ENCODE results near the gene PLXNA3. TPM values are rescaled to one million over a fixed set of nuclear protein-coding genes. Genes with fewer than 3 reads are reported as not detected.
"Not testable (repeated sequence)": the region's sequence is repeated elsewhere in the genome, so short reads cannot be mapped to it uniquely, and the experiment has no call there.

PLXNA3 gene
- polyA plus RNA-seq, 1 of the 3 experiments (the other 2 are of a cell fraction) = 33.2 TPM

DNA sequence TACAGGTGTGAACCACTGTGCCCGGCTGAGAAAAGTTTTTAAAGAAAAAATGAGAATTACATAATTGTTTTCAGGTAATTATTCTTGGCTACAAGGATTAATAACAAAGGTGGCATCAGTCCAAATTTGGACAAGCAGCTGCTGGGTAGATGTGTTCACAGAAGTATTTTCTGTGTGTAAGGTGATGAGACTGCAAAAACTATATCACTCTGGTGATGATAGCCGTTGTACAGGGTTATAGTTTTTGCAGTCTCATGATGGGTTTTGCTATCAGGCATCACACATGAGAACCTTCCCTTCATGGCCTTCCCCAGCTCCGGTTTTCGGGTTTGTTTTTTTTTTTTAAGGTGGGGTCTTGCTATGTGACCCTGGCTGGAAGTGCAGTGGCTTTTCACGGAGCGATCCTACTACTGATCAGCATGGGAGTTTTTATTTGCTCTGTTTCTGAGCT lies 37.4 kb downstream of the PLXNA3 start:
- Histone ChIP-seq H3K4me1 (ENCODE audit: control insufficient read depth in 1 of 2, insufficient read depth in 2 of 2, low read depth in 1 of 2, low read length in 1 of 2) (no peaks in the 10 kb centered on the region), H4K20me1 (ENCODE audit: insufficient read depth) (no peaks in the 10 kb centered on the region)
- CTCF ChIA-PET = no interaction called here

GRCh38 chrX:154496591-154497137 lies 38.6 kb downstream of the PLXNA3 start:
- H3K79me2 ChIP-seq (ENCODE audit: insufficient read depth); H3K9me3 ChIP-seq; H3K9me2 ChIP-seq; H3K4me1 ChIP-seq (ENCODE audit: control insufficient read depth in 1 of 2, insufficient read depth in 2 of 2, low read depth in 1 of 2, low read length in 1 of 2); H3K27ac ChIP-seq (ENCODE audit: low read depth in 2 of 2, low read length in 1 of 2); H3K4me3 ChIP-seq (ENCODE audit: low read depth in 2 of 2, low read length in 1 of 2); H4K20me1 ChIP-seq (ENCODE audit: insufficient read depth); POLR2A ChIA-PET; DNase-seq; H3K4me2 ChIP-seq; H3K36me3 ChIP-seq (replicated peaks in 1 of 2; ENCODE audit: control insufficient read depth in 1 of 2, insufficient read depth in 2 of 2, low read length in 1 of 2); H3K9ac ChIP-seq; H2AFZ ChIP-seq (ENCODE audit: low read depth); H3F3A ChIP-seq (replicated peaks; ENCODE audit: insufficient read depth): not testable (repeated sequence)
- 54% methylated on average over 4 of the region's 4 CpGs for WGBS (ENCODE audit: low lambda C conversion rate)
- CTCF ChIA-PET = interaction anchor here (0.6 to 1.3 kb wide), 2 partner anchors 18 to 39 kb away, joined by 3 read pairs; no protein-coding TSS in a partner anchor
- H3K27me3 ChIP-seq (ENCODE audit: insufficient read depth) = peaks cover 11% of the 10 kb centered on the region

More for the DNA sequence above, 37.4 kb downstream of the PLXNA3 start:
- POLR2A ChIA-PET = no interaction called here
- Histone ChIP-seq H3K9me2 (no peaks in the 10 kb centered on the region), H3K27ac (ENCODE audit: low read depth in 2 of 2, low read length in 1 of 2) (no peak overlapping the region), H3K9ac (no peak overlapping the region), H3K27me3 (ENCODE audit: insufficient read depth) (peaks cover 4% of the 10 kb centered on the region; the same call in 1 of the 2 replicates), H3K36me3 (replicated peaks in 1 of 2; ENCODE audit: control insufficient read depth in 1 of 2, insufficient read depth in 2 of 2, low read length in 1 of 2) (no peaks in the 10 kb centered on the region), H3F3A (replicated peaks; ENCODE audit: insufficient read depth) (peaks cover 2% of the 10 kb centered on the region), H3K4me2 (no peak overlapping the region), H3K9me3 (no peaks in the 10 kb centered on the region), H3K4me3 (ENCODE audit: low read depth in 2 of 2, low read length in 1 of 2) (no peak overlapping the region), H2AFZ (ENCODE audit: low read depth) (no peak overlapping the region), H3K79me2 (ENCODE audit: insufficient read depth) (no peaks in the 10 kb centered on the region)
- TF ChIP-seq MEF2A (IDR thresholded peaks at IDR 0.05; ENCODE audit: borderline replicate concordance, low read depth) (no peak), ELF1 (IDR thresholded peaks at IDR 0.05) (no peak), TCF12 (IDR thresholded peaks at IDR 0.05) (no peak), CHD2 (IDR thresholded peaks at IDR 0.05; ENCODE audit: low read length, partially characterized antibody) (no peak), EZH2phosphoT487 (IDR thresholded peaks at IDR 0.05; ENCODE audit: borderline replicate concordance, low read depth) (no peak), FOXJ3 (CRISPR knock-in tag; IDR thresholded peaks at IDR 0.05) (no peak), RXRA (IDR thresholded peaks at IDR 0.05; ENCODE audit: borderline replicate concordance, low read depth) (no peak), ZBTB33 (IDR thresholded peaks at IDR 0.05; ENCODE audit: borderline replicate concordance, low read depth) (no peak)
- TF ChIP-seq, protein P1, sequence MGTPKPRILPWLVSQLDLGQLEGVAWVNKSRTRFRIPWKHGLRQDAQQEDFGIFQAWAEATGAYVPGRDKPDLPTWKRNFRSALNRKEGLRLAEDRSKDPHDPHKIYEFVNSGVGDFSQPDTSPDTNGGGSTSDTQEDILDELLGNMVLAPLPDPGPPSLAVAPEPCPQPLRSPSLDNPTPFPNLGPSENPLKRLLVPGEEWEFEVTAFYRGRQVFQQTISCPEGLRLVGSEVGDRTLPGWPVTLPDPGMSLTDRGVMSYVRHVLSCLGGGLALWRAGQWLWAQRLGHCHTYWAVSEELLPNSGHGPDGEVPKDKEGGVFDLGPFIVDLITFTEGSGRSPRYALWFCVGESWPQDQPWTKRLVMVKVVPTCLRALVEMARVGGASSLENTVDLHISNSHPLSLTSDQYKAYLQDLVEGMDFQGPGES (IDR thresholded peaks at IDR 0.05; ENCODE audit: low read depth, low read length) = no peak
- no peak for DNase-seq
- 40% methylated on average over 6 of the region's 6 CpGs for WGBS (ENCODE audit: low lambda C conversion rate)

- H4K20me1 ChIP-seq (ENCODE audit: insufficient read depth); H3K9me3 ChIP-seq; H3K36me3 ChIP-seq (replicated peaks in 1 of 2; ENCODE audit: control insufficient read depth in 1 of 2, insufficient read depth in 2 of 2, low read length in 1 of 2); H3K9ac ChIP-seq; H3K9me2 ChIP-seq; H2AFZ ChIP-seq (ENCODE audit: low read depth); H3F3A ChIP-seq (replicated peaks; ENCODE audit: insufficient read depth); H3K27ac ChIP-seq (ENCODE audit: low read depth in 2 of 2, low read length in 1 of 2); H3K4me1 ChIP-seq (ENCODE audit: control insufficient read depth in 1 of 2, insufficient read depth in 2 of 2, low read depth in 1 of 2, low read length in 1 of 2); H3K79me2 ChIP-seq (ENCODE audit: insufficient read depth); H3K4me2 ChIP-seq; H3K4me3 ChIP-seq (ENCODE audit: low read depth in 2 of 2, low read length in 1 of 2); CTCF ChIA-PET; POLR2A ChIA-PET; DNase-seq: not testable (repeated sequence)
- 62% methylated on average over 7 of the region's 7 CpGs for WGBS (ENCODE audit: low lambda C conversion rate)
- H3K27me3 ChIP-seq (ENCODE audit: insufficient read depth) = peaks cover 11% of the 10 kb centered on the region
Observed at GRCh38 chrX:154501423-154501822, 43.3 kb downstream of the PLXNA3 start.

Data from SK-N-SH (cell line).